Measurements from ENCODE around the gene CEACAM16.

The CEACAM16 gene

GRCh38 chr19:44668985-44669764, 29.8 kb upstream of the CEACAM16 start:
- no peak for TF ChIP-seq CTCF (IDR thresholded peaks at IDR 0.05)

- TF ChIP-seq CTCF (IDR thresholded peaks at IDR 0.05), result no peak
Measured at GRCh38 chr19:44671400-44671799, 27.6 kb upstream of the CEACAM16 start, which contains the start of gene CEACAM19. Gene CEACAM19, plus strand, starts transcription at chr19:44671482. Its CDS starts 450 bp downstream, at chr19:44671932.

- TF ChIP-seq CTCF (IDR thresholded peaks at IDR 0.05), result no peak
Measured at GRCh38 chr19:44672226-44672625, 26.7 kb upstream of the CEACAM16 start.

- TF ChIP-seq CTCF (IDR thresholded peaks at IDR 0.05), result no peak
Measured at GRCh38 chr19:44673510-44673909, 25.4 kb upstream of the CEACAM16 start.

- TF ChIP-seq CTCF (IDR thresholded peaks at IDR 0.05), result no peak
Measured at GRCh38 chr19:44675521-44675920, 23.4 kb upstream of the CEACAM16 start.

GRCh38 chr19:44677019-44677811, 21.7 kb upstream of the CEACAM16 start:
- no peak for TF ChIP-seq CTCF (IDR thresholded peaks at IDR 0.05)

GRCh38 chr19:44680536-44680935, 18.4 kb upstream of the CEACAM16 start:
- TF ChIP-seq CTCF (IDR thresholded peaks at IDR 0.05), result no peak

Measured in LNCAP (cell line).